Lung (tissue), 12 donors: ENCODE measurements around the gene TTLL12. TPM values are rescaled to one million over a fixed set of nuclear protein-coding genes. Genes with fewer than 3 reads are reported as not detected.

Experiments
- ATAC-seq: fragments of 200-7000 bp; cut with Tn5 transposase; one replicate; pipeline ENCODE4 v1.9.1; 2020; ENCODE audit warnings: moderate number of reproducible peaks; ENCODE audit not compliant: insufficient read depth, low FRiP score
- DNase-seq, 3 donors: peaks; one replicate each; pipeline ENCODE4 v3.0.0-alpha.2; 2013 to 2017
- H3K27ac ChIP-seq, 2 donors: one replicate each; pipeline ENCODE4 v1.5.1; 2013; ENCODE audit warnings: mild to moderate bottlenecking in 2 of 2, moderate library complexity in 2 of 2, control low read depth in 1 of 2, inconsistent platforms in 1 of 2, low read depth in 1 of 2, low read length in 1 of 2
- H3K27me3 ChIP-seq, 3 donors: one replicate each; pipeline ENCODE4 v1.5.1; 2013; ENCODE audit warnings: low read length in 2 of 3; ENCODE audit not compliant: control insufficient read depth in 3 of 3, insufficient read depth in 3 of 3
- H3K36me3 ChIP-seq, 4 donors: one replicate each; pipeline ENCODE4 v1.5.1; 2013; ENCODE audit warnings: low read length in 4 of 4, mild to moderate bottlenecking in 1 of 4, moderate library complexity in 1 of 4; ENCODE audit not compliant: control insufficient read depth in 4 of 4, insufficient read depth in 4 of 4
- H3K4me1 ChIP-seq, 5 donors: one replicate each; pipeline ENCODE4 v1.5.1; 2013; ENCODE audit warnings: low read length in 5 of 5, mild to moderate bottlenecking in 2 of 5, moderate library complexity in 1 of 5; ENCODE audit not compliant: control insufficient read depth in 5 of 5, insufficient read depth in 5 of 5
- H3K4me3 ChIP-seq: one replicate; pipeline ENCODE4 v1.5.1; 2013; ENCODE audit warnings: mild to moderate bottlenecking, control low read depth, moderate library complexity
- H3K9ac ChIP-seq, 2 donors: one replicate each; pipeline ENCODE4 v1.5.1; 2013; ENCODE audit warnings: low read length in 2 of 2, control low read depth in 1 of 2; ENCODE audit not compliant: insufficient read depth in 1 of 2
- H3K9me3 ChIP-seq, 4 donors: one replicate each; pipeline ENCODE4 v1.5.1; 2013; ENCODE audit warnings: low read length in 3 of 4, mild to moderate bottlenecking in 1 of 4, moderate library complexity in 1 of 4; ENCODE audit not compliant: control insufficient read depth in 4 of 4, insufficient read depth in 3 of 4
- CTCF ChIP-seq: IDR thresholded peaks from 2 replicates; pipeline ENCODE4 v1.5.1; 2012; ENCODE audit warnings: mild to moderate bottlenecking; ENCODE audit errors: control extremely low read depth, extremely low read depth
- WGBS, 2 donors: extraction: QIAGEN DNeasy Blood & Tissue Kit; methylation state at CpG; one replicate each; pipeline ENCODE4 v1.1.7; 2013; 5-methylcytosine and 5-hydroxymethylcytosine counted together
- polyA plus RNA-seq, 2 donors: library from polyadenylated mRNA; stranded (reverse); fragments of 200-250 nt; gene quantifications; one replicate each; pipeline ENCODE4 v1.2.1, GENCODE V29; 2013
- total RNA-seq, 2 donors: library from RNA; depleted of rRNA in 1 of 2; stranded (reverse); fragments of >200 nt in 1 of 2; gene quantifications; one replicate each; pipeline ENCODE4 v1.2.1, GENCODE V29; 2014 to 2021
- donor health status: control.
- donor health status: control.
- donor health status: Bipolar disorder and iron deficiency.
- donor health status: healthy.
- donor health status: DM: yes; HTN: yes; CAD: no.

TTLL12 gene
- total and polyA plus RNA-seq, 4 donors: 15.8 to 35.5 (median 25.3) TPM

GRCh38 chr22:43158778-43159483 is 28.0 kb downstream of the TTLL12 start:
- H3K9me3 ChIP-seq: no peaks in the 10 kb centered on the region
- H3K27me3 ChIP-seq: no peaks in the 10 kb centered on the region
- DNase-seq: no peak
- no peak overlapping the region for H3K9ac ChIP-seq
- 87 to 90% methylated on average over 24 of the region's 24 CpGs for WGBS, 2 donors
- peaks cover 0 to 34% (median 3%) of the 10 kb centered on the region in 4 donors for H3K36me3 ChIP-seq
- ATAC-seq: no peak
- H3K4me3 ChIP-seq: no peak overlapping the region
- peaks cover 0 to 15% (median 4%) of the 10 kb centered on the region in 5 donors for H3K4me1 ChIP-seq
- no peak overlapping the region for H3K27ac ChIP-seq
- TF ChIP-seq CTCF: no peak

- Histone ChIP-seq H3K36me3 (peaks cover 0 to 29% (median 3%) of the 10 kb centered on the region in 4 donors), H3K9ac (no peak overlapping the region), H3K27me3 (no peaks in the 10 kb centered on the region), H3K27ac (no peak overlapping the region), H3K4me3 (no peak overlapping the region), H3K4me1 (peaks cover 0 to 12% (median 0%) of the 10 kb centered on the region in 5 donors), H3K9me3 (no peaks in the 10 kb centered on the region)
- 81 to 83% methylated on average over 9 of the region's 9 CpGs for WGBS, 2 donors
- no peak for TF ChIP-seq CTCF
- ATAC-seq (no peak), DNase-seq (no peak)
These were observed 28.9 kb downstream of the TTLL12 start for GRCh38 chr22:43157874-43158546.

GRCh38 chr22:43156413-43156812 is 30.5 kb downstream of the TTLL12 start:
- no peaks in the 10 kb centered on the region for H3K9me3 ChIP-seq
- no peak overlapping the region for H3K9ac ChIP-seq
- H3K27me3 ChIP-seq: no peaks in the 10 kb centered on the region
- H3K27ac ChIP-seq: no peak overlapping the region
- H3K4me1 ChIP-seq: peaks cover 0 to 20% (median 12%) of the 10 kb centered on the region in 5 donors
- DNase-seq (no peak), ATAC-seq (no peak)
- no peak for TF ChIP-seq CTCF
- 88 to 89% methylated on average over 12 of the region's 12 CpGs for WGBS, 2 donors
- H3K36me3 ChIP-seq: peaks cover 0 to 21% (median 2%) of the 10 kb centered on the region in 4 donors
- H3K4me3 ChIP-seq: no peak overlapping the region
